GM12891 (cell line): Measurements from ENCODE around the gene GIMAP1.

Experiments used
- POLR2A ChIP-seq: IDR thresholded peaks from 2 replicates; pipeline ENCODE4 v1.6.1; 2011; ENCODE audit warnings: low read depth, low read length, control low read depth
- POLR2AphosphoS5 ChIP-seq: IDR thresholded peaks from 2 replicates; pipeline ENCODE4 v1.6.1; 2011; ENCODE audit warnings: low read depth, low read length, control low read depth
- TAF1 ChIP-seq: IDR thresholded peaks from 2 replicates; pipeline ENCODE4 v1.6.1; 2011; ENCODE audit warnings: low read depth, low read length, control low read depth

GRCh38 chr7:150745086-150745485, 28.7 kb downstream of the GIMAP1 start:
- TF ChIP-seq POLR2AphosphoS5 (no peak; the same call in 1 of the 2 replicates), POLR2A (no peak), TAF1 (no peak)
